GM23338 (cell line): ENCODE measurements around the gene ACYP1. TPM values are rescaled to one million over a fixed set of nuclear protein-coding genes. Genes with fewer than 3 reads are reported as not detected.

ENCODE experiments used
- ATAC-seq: fragments of 200-7000 bp; cut with Tn5 transposase; 3 replicates; pipeline ENCODE4 v1.9.1; 2020
- DNase-seq: peaks from one replicate; pipeline ENCODE4 v3.0.0-alpha.2; 2015; ENCODE audit warnings: low spot score
- H2AFZ ChIP-seq: fragments of 200-600 bp; sonication (generic); 2 replicates; pipeline ENCODE4 v1.8.0; 2016; ENCODE audit warnings: antibody characterized with exemption, mild to moderate bottlenecking, moderate library complexity
- H3F3A ChIP-seq: fragments of 200-600 bp; sonication (generic); replicated peaks from 2 replicates; pipeline ENCODE4 v1.8.0; 2017; ENCODE audit warnings: antibody characterized with exemption, mixed run types, low read depth
- H3K27ac ChIP-seq: fragments of 200-600 bp; sonication (generic); 2 replicates; pipeline ENCODE4 v1.6.1; 2016; ENCODE audit warnings: low read depth
- H3K27me3 ChIP-seq: fragments of 200-600 bp; sonication (generic); 2 replicates; pipeline ENCODE4 v1.8.0; 2016; ENCODE audit warnings: mild to moderate bottlenecking, mixed run types, moderate library complexity; ENCODE audit not compliant: insufficient read depth
- H3K36me3 ChIP-seq: fragments of 200-600 bp; sonication (generic); 2 replicates; pipeline ENCODE4 v1.8.0; 2016; ENCODE audit warnings: mild to moderate bottlenecking; ENCODE audit not compliant: insufficient read depth
- H3K4me1 ChIP-seq: fragments of 200-600 bp; sonication (generic); 2 replicates; pipeline ENCODE4 v1.8.0; 2016; ENCODE audit warnings: mild to moderate bottlenecking, moderate library complexity; ENCODE audit not compliant: insufficient read depth
- H3K4me2 ChIP-seq: fragments of 200-600 bp; sonication (generic); 2 replicates; pipeline ENCODE4 v1.7.1; 2017; ENCODE audit warnings: mixed run types
- H3K4me3 ChIP-seq: fragments of 200-600 bp; sonication (generic); 2 replicates; pipeline ENCODE4 v1.6.1; 2016; ENCODE audit warnings: mixed run types
- H3K79me2 ChIP-seq: fragments of 200-600 bp; sonication (generic); replicated peaks from 2 replicates; pipeline ENCODE4 v1.8.0; 2017; ENCODE audit warnings: mild to moderate bottlenecking; ENCODE audit not compliant: insufficient read depth
- H3K9me2 ChIP-seq: fragments of 200-600 bp; sonication (generic); 2 replicates; pipeline ENCODE4 v1.8.0; 2017; ENCODE audit not compliant: insufficient read depth
- H4K20me1 ChIP-seq: fragments of 200-600 bp; sonication (generic); replicated peaks from 2 replicates; pipeline ENCODE4 v1.8.0; 2017; ENCODE audit warnings: mild to moderate bottlenecking; ENCODE audit not compliant: insufficient read depth
- H3K27ac Mint-ChIP-seq: 2 replicates; pipeline ENCODE4 v1.8.0; 2020; ENCODE audit warnings: inconsistent platforms, mild to moderate bottlenecking, moderate library complexity, mixed read lengths
- H3K27me3 Mint-ChIP-seq: 3 replicates; pipeline ENCODE4 v1.8.0; 2022; ENCODE audit warnings: low read depth, mild to moderate bottlenecking, moderate library complexity, mixed read lengths, inconsistent platforms; ENCODE audit not compliant: insufficient read depth, poor library complexity
- H3K36me3 Mint-ChIP-seq: 3 replicates; pipeline ENCODE4 v1.8.0; 2021; ENCODE audit warnings: low read depth, mild to moderate bottlenecking, inconsistent platforms, moderate library complexity, mixed read lengths
- H3K4me1 Mint-ChIP-seq: 3 replicates; pipeline ENCODE4 v1.8.0; 2020; ENCODE audit warnings: mild to moderate bottlenecking, inconsistent platforms, mixed read lengths
- H3K4me3 Mint-ChIP-seq: 3 replicates; pipeline ENCODE4 v1.8.0; 2021; ENCODE audit warnings: moderate library complexity, mild to moderate bottlenecking, inconsistent platforms, mixed read lengths
- H3K9me3 Mint-ChIP-seq: 3 replicates; pipeline ENCODE4 v1.8.0; 2020; ENCODE audit warnings: moderate library complexity, mild to moderate bottlenecking, inconsistent platforms, mixed read lengths
- CREB1 ChIP-seq: fragments of 250-450 bp; sonication (Bioruptor Pico); IDR thresholded peaks from 2 replicates; pipeline ENCODE4 v1.5.0; 2020; ENCODE audit warnings: low read depth, mild to moderate bottlenecking, moderate library complexity
- CTCF ChIP-seq, 2 experiments: fragments of 200-600 bp in 1 of 2; sonication (generic) in 1 of 2; conservative IDR thresholded peaks; 2 replicates each; pipeline versions ENCODE4 v1.5.1 to v1.6.1; 2016 to 2017; ENCODE audit warnings: antibody characterized with exemption in 2 of 2, low read depth in 2 of 2, mild to moderate bottlenecking in 2 of 2, moderate library complexity in 1 of 2
- ETS1 ChIP-seq: IDR thresholded peaks from 2 replicates; pipeline ENCODE4 v1.6.1; 2016; ENCODE audit warnings: antibody characterized with exemption
- EZH2 ChIP-seq: fragments of 200-600 bp; sonication (generic); IDR thresholded peaks from one replicate; pipeline ENCODE4 v1.8.0; 2017; ENCODE audit warnings: antibody characterized with exemption, mild to moderate bottlenecking, low read depth; ENCODE audit not compliant: unreplicated experiment
- EZH2phosphoT487 ChIP-seq: fragments of 200-600 bp; sonication (generic); IDR thresholded peaks from one replicate; pipeline ENCODE4 v1.8.1; 2018; ENCODE audit warnings: antibody characterized with exemption; ENCODE audit not compliant: unreplicated experiment
- JUNB ChIP-seq: IDR thresholded peaks from one replicate; pipeline ENCODE4 v1.6.1; 2016; ENCODE audit warnings: antibody characterized with exemption; ENCODE audit not compliant: unreplicated experiment
- NANOG ChIP-seq: IDR thresholded peaks from 2 replicates; pipeline ENCODE4 v1.6.1; 2016; ENCODE audit warnings: antibody characterized with exemption, borderline replicate concordance
- POLR2AphosphoS5 ChIP-seq: IDR thresholded peaks from 2 replicates; pipeline ENCODE4 v1.6.1; 2016; ENCODE audit warnings: antibody characterized with exemption, low read depth
- REST ChIP-seq: IDR thresholded peaks from one replicate; pipeline ENCODE4 v1.6.1; 2018; ENCODE audit warnings: antibody characterized with exemption; ENCODE audit not compliant: unreplicated experiment
- STAT1 ChIP-seq: IDR thresholded peaks from one replicate; pipeline ENCODE4 v1.6.1; 2016; ENCODE audit warnings: antibody characterized with exemption; ENCODE audit not compliant: unreplicated experiment
- ZNF114 ChIP-seq: fragments of 250-450 bp; sonication (Bioruptor Pico); IDR thresholded peaks from 2 replicates; pipeline ENCODE4 v1.5.0; 2020; ENCODE audit warnings: mild to moderate bottlenecking, moderate library complexity
- ZNF331 ChIP-seq: fragments of 250-450 bp; sonication (Bioruptor Pico); IDR thresholded peaks from 2 replicates; pipeline ENCODE4 v1.5.0; 2020; ENCODE audit warnings: low read depth, mild to moderate bottlenecking, moderate library complexity
- ZNF462 ChIP-seq: fragments of 250-450 bp; sonication (Bioruptor Pico); IDR thresholded peaks from 2 replicates; pipeline ENCODE4 v1.5.0; 2020; ENCODE audit warnings: mild to moderate bottlenecking, moderate library complexity
- polyA plus RNA-seq: library from polyadenylated mRNA; unstranded; fragments of >200 nt; fragmentation: Nextera tagmentation; extraction: Ambion mirVana; gene quantifications from 2 replicates; pipeline ENCODE4 v1.2.1, GENCODE V29; 2016
- total RNA-seq: library from RNA; depleted of rRNA; stranded (reverse); fragments of >200 nt; shearing (Covaris generic); gene quantifications from 2 replicates; pipeline ENCODE4 v1.2.3, GENCODE V29; 2014

Gene ACYP1
- total and polyA plus RNA-seq, 2 experiments from 2014 or later, result 18.4 to 104 TPM

- Histone ChIP-seq H3K4me1 (no peaks in the 10 kb centered on the region; the same call in 1 of the 2 replicates), H3K79me2 (no peaks in the 10 kb centered on the region), H3K27me3 (no peaks in the 10 kb centered on the region), H3K9me2 (no peaks in the 10 kb centered on the region), H3F3A (0 out of 2 replicates have a peak, but pooled peaks cover 3% of the 10 kb centered on the region), H3K36me3 (peaks cover 23% of the 10 kb centered on the region), H4K20me1 (no peaks in the 10 kb centered on the region), H3K4me3 (no peak overlapping the region), H2AFZ (no peak overlapping the region), H3K4me2 (no peak overlapping the region), H3K27ac (no peak overlapping the region)
- ATAC-seq (no peak), DNase-seq (no peak)
- Mint-ChIP-seq H3K27ac (no peak overlapping the region), H3K27me3 (no peaks in the 10 kb centered on the region), H3K4me3 (no peak overlapping the region), H3K4me1 (peaks cover 6% of the 10 kb centered on the region; the same call in 2 of the 3 replicates), H3K9me3 (no peaks in the 10 kb centered on the region; the same call in 2 of the 3 replicates), H3K36me3 (peaks cover 66% of the 10 kb centered on the region)
- no peak for TF ChIP-seq NANOG
- TF ChIP-seq EZH2, result no peak
- TF ChIP-seq CTCF (conservative IDR thresholded peaks at IDR 0.05; ENCODE audit: low read depth in 2 of 2), result no peak
- no peak for TF ChIP-seq POLR2AphosphoS5
- no peak for TF ChIP-seq STAT1
- no peak for TF ChIP-seq ETS1
- TF ChIP-seq EZH2phosphoT487, result no peak
- no peak for TF ChIP-seq ZNF462 (CRISPR knock-in tag)
- TF ChIP-seq ZNF331 (CRISPR knock-in tag), result no peak
- no peak for TF ChIP-seq REST
- TF ChIP-seq CREB1 (CRISPR knock-in tag), result no peak
- TF ChIP-seq ZNF114 (CRISPR knock-in tag), result no peak
- TF ChIP-seq JUNB, result no peak
Measured at GRCh38 chr14:75091251-75091650, 27.4 kb upstream of the ACYP1 start.
